ENCODE results near the gene HOXA11.

Gene HOXA11

GRCh38 chr7:27185013-27185853 is at the start of gene HOXA11:
Gene HOXA11, minus strand, starts transcription at chr7:27185232. Its CDS starts 88 bp downstream, at chr7:27185144.
- DNase-seq, result peak; percentile 22

- no peak for DNase-seq
Measured at GRCh38 chr7:27229448-27229847, 44.4 kb upstream of the HOXA11 start.

GRCh38 chr7:27224983-27225934 is 40.2 kb upstream of the HOXA11 start:
- no peak for DNase-seq

- no peak for DNase-seq
Measured at GRCh38 chr7:27223941-27224575, 39.0 kb upstream of the HOXA11 start.

- no peak for DNase-seq
Measured at GRCh38 chr7:27221201-27221797, 36.3 kb upstream of the HOXA11 start.

- DNase-seq, result no peak
Measured at GRCh38 chr7:27220440-27220955, 35.5 kb upstream of the HOXA11 start.

- DNase-seq, result no peak
Measured at GRCh38 chr7:27219821-27220220, 34.8 kb upstream of the HOXA11 start.

GRCh38 chr7:27217951-27218350 is 32.9 kb upstream of the HOXA11 start:
- no peak for DNase-seq

GRCh38 chr7:27215356-27215755 is 30.3 kb upstream of the HOXA11 start:
- DNase-seq, result no peak

- no peak for DNase-seq
Measured at GRCh38 chr7:27214239-27214950, 29.4 kb upstream of the HOXA11 start.

- no peak for DNase-seq
Measured at GRCh38 chr7:27213433-27214238, 28.6 kb upstream of the HOXA11 start.

GRCh38 chr7:27212497-27213432 is 27.7 kb upstream of the HOXA11 start:
- DNase-seq, result no peak

- no peak for DNase-seq
Measured at GRCh38 chr7:27211764-27212204, 26.8 kb upstream of the HOXA11 start.

- DNase-seq, result no peak
Measured at GRCh38 chr7:27211084-27211446, 26.0 kb upstream of the HOXA11 start.

GRCh38 chr7:27210441-27211083 is 25.5 kb upstream of the HOXA11 start:
- peak; percentile 51 for DNase-seq

GRCh38 chr7:27209933-27210440 is 25.0 kb upstream of the HOXA11 start:
- DNase-seq, result no peak

- DNase-seq, result no peak
Measured at GRCh38 chr7:27208998-27209397, 24.0 kb upstream of the HOXA11 start.

GRCh38 chr7:27207348-27207985 is 22.4 kb upstream of the HOXA11 start:
- no peak for DNase-seq
